NCI-H1694 treated with DMSO at 0.1 percent for 48 hours (cell line): ENCODE measurements around the gene SRP9.

ENCODE experiments used
- DNase-seq: peaks from one replicate; lab custom pipeline; 2025; lab: John Stamatoyannopoulos, UW

The SRP9 gene

GRCh38 chr1:225838793-225839192 is 61.2 kb downstream of the SRP9 start:
- DNase-seq: no peak
